Type B pancreatic cell (in vitro differentiated cells): ENCODE data around the gene RADX. TPM values are rescaled to one million over a fixed set of nuclear protein-coding genes. Genes with fewer than 3 reads are reported as not detected.

Experiments used
- DNase-seq: peaks from one replicate; pipeline ENCODE4 v3.0.0; 2021; ENCODE audit warnings: mixed read lengths; ENCODE audit not compliant: unreplicated experiment; ENCODE audit errors: extremely low spot score
- H3K27ac Mint-ChIP-seq: 2 replicates; pipeline ENCODE4 v1.8.0; 2021; ENCODE audit warnings: mild to moderate bottlenecking, mixed read lengths
- H3K27me3 Mint-ChIP-seq: 2 replicates; pipeline ENCODE4 v1.8.0; 2021; ENCODE audit warnings: mixed read lengths
- H3K36me3 Mint-ChIP-seq: 2 replicates; pipeline ENCODE4 v1.8.0; 2021; ENCODE audit warnings: mixed read lengths
- H3K4me1 Mint-ChIP-seq: one replicate; pipeline ENCODE4 v1.8.0; 2021; ENCODE audit warnings: mixed read lengths; ENCODE audit not compliant: unreplicated experiment
- H3K4me3 Mint-ChIP-seq: 2 replicates; pipeline ENCODE4 v1.8.0; 2021; ENCODE audit warnings: mild to moderate bottlenecking, mixed read lengths
- H3K9me3 Mint-ChIP-seq: 2 replicates; pipeline ENCODE4 v1.8.0; 2021; ENCODE audit warnings: mixed read lengths
- total RNA-seq: library from RNA; stranded (reverse); gene quantifications from 2 replicates; pipeline ENCODE4 v1.2.1, GENCODE V29; 2021; ENCODE audit warnings: low replicate concordance
- TF ChIP-seq, protein P1 (sequence below): fragments of 200-600 bp; sonication (generic); conservative IDR thresholded peaks from 2 replicates; pipeline ENCODE4 v1.5.0; 2021; ENCODE audit warnings: antibody characterized with exemption, mild to moderate bottlenecking

RADX gene
- total RNA-seq, 1 donor from 2014 or later, result 7.2 TPM

GRCh38 chrX:106707771-106708454, 96.1 kb downstream of the RADX start:
- H3K36me3 Mint-ChIP-seq, result no peaks in the 10 kb centered on the region
- no peaks in the 10 kb centered on the region for H3K4me1 Mint-ChIP-seq
- DNase-seq, result no peak
- no peak overlapping the region for H3K27ac Mint-ChIP-seq
- H3K9me3 Mint-ChIP-seq, result no peaks in the 10 kb centered on the region
- no peak overlapping the region for H3K4me3 Mint-ChIP-seq
- no peaks in the 10 kb centered on the region for H3K27me3 Mint-ChIP-seq
- TF ChIP-seq, protein P1, sequence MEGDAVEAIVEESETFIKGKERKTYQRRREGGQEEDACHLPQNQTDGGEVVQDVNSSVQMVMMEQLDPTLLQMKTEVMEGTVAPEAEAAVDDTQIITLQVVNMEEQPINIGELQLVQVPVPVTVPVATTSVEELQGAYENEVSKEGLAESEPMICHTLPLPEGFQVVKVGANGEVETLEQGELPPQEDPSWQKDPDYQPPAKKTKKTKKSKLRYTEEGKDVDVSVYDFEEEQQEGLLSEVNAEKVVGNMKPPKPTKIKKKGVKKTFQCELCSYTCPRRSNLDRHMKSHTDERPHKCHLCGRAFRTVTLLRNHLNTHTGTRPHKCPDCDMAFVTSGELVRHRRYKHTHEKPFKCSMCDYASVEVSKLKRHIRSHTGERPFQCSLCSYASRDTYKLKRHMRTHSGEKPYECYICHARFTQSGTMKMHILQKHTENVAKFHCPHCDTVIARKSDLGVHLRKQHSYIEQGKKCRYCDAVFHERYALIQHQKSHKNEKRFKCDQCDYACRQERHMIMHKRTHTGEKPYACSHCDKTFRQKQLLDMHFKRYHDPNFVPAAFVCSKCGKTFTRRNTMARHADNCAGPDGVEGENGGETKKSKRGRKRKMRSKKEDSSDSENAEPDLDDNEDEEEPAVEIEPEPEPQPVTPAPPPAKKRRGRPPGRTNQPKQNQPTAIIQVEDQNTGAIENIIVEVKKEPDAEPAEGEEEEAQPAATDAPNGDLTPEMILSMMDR, result no peak

GRCh38 chrX:106710771-106711170, 99.0 kb downstream of the RADX start:
- TF ChIP-seq, protein P1, result no peak
- Mint-ChIP-seq H3K9me3 (no peaks in the 10 kb centered on the region), H3K4me1 (no peaks in the 10 kb centered on the region), H3K4me3 (no peak overlapping the region), H3K27me3 (no peaks in the 10 kb centered on the region), H3K36me3 (no peaks in the 10 kb centered on the region), H3K27ac (no peak overlapping the region)
- no peak for DNase-seq

GRCh38 chrX:106711375-106711774, 99.6 kb downstream of the RADX start:
- H3K27me3 Mint-ChIP-seq, result no peaks in the 10 kb centered on the region
- H3K27ac Mint-ChIP-seq, result no peak overlapping the region
- H3K9me3 Mint-ChIP-seq, result no peaks in the 10 kb centered on the region

DNA sequence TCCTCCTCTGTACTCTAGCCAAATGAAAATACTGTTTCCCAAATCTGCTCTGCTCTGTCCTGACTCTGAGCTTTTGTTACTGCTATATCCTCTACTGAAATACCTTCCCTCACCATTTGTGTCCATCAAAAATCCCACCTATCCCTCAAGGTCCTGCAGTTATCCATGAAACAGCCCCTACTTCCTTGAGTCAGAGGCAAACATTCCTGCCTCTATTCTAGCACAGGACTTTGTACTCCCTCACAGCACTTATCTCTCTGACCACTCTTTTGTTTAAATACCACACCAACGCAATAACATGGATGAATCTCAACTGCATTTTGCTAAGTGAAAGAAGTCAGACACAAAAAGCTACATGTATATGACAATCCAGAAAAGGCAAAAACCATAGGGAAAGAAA, 104.2 kb downstream of the RADX start:
- no peak for DNase-seq
- Mint-ChIP-seq H3K27ac (peak overlapping the region; percentile 24), H3K4me1 (no peaks in the 10 kb centered on the region), H3K4me3 (no peak overlapping the region), H3K9me3 (no peaks in the 10 kb centered on the region), H3K36me3 (no peaks in the 10 kb centered on the region), H3K27me3 (peaks cover 2% of the 10 kb centered on the region)
- TF ChIP-seq, protein P1, result no peak

More at GRCh38 chrX:106711375-106711774, 99.6 kb downstream of the RADX start:
- Mint-ChIP-seq H3K4me3 (no peak overlapping the region), H3K4me1 (no peaks in the 10 kb centered on the region), H3K36me3 (no peaks in the 10 kb centered on the region)
- no peak for DNase-seq
- TF ChIP-seq, protein P1, result no peak

DNA sequence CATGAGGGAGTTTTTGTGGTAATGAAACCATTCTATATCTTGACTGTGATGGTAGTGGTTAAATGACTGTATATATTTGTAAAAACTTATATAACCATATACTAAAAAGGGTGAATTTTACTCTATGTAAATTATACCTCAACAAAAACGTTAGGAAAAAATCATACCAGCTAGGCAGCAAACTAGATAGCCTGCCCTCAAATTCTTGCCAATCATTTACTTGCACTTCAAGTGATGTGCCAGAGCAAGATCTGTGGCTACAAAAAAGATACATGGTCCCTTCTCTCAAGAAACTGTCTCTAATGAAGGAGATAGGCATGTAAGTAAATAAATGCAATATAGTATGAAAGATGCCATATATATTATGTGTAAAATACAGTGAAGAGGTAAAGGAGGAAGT, 104.7 kb downstream of the RADX start:
- Mint-ChIP-seq H3K27me3 (peaks cover 4% of the 10 kb centered on the region), H3K9me3 (no peaks in the 10 kb centered on the region), H3K27ac (peak overlapping the region; percentile 24), H3K4me3 (no peak overlapping the region), H3K36me3 (no peaks in the 10 kb centered on the region), H3K4me1 (no peaks in the 10 kb centered on the region)
- no peak for DNase-seq
- TF ChIP-seq, protein P1, result no peak
